Measurements from ENCODE around the gene CTDSPL. TPM values are rescaled to one million over a fixed set of nuclear protein-coding genes. Genes with fewer than 3 reads are reported as not detected.

The CTDSPL gene
- total and polyA plus RNA-seq, 2 of the 13 experiments (the other 11 are each of a cell fraction or from before 2014, with no cell fraction given): 26.1 to 142 TPM

DNA sequence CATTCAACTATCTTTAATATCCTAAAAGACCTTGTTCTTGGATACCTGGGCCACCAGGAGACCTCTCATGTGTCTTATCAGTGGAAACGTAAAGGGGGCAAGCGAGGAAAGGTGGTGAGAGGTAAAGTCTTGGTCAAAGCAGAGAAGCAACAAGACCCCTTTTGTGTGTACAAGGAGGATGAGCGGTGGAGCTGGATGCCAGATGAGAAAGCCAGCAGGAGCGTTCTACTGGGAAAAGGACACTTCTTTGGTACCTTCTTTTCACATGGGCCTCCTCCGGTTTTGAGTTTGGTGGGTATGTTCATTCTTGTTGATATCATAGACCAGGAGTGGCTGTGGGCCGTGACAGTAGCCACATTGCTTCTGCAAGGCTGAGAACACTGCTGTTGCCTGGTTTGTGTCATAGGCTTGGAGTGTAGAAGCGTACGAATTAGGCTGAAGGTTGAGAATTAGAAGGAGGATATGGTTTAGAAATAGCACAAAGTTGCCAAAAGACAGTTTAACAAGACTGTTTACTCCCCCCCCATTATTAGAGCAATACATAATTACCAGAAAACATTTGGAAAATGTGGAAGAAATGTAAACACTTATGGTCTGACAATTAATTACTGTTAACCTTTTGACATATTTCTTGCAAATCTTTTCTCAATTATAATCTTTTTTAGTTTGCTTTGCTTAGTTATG is 82.1 kb downstream of the CTDSPL start:
- intact Hi-C loops (cut with micrococcal nuclease; ENCODE audit: unreplicated experiment): no loop called here
- H3K27ac ChIP-seq (ENCODE audit: extremely low read length, insufficient read depth, low read length): no peak overlapping the region
- CTCF ChIA-PET (ENCODE audit: low intra/inter-chr PET ratio, low total read pairs): no interaction called here

More for the DNA sequence above, 82.1 kb downstream of the CTDSPL start:
- TF ChIP-seq RBAK (CRISPR knock-in tag; IDR thresholded peaks at IDR 0.05): no peak
- TF ChIP-seq SKI (IDR thresholded peaks at IDR 0.05; ENCODE audit: partially characterized antibody): no peak
- no peak for TF ChIP-seq YY1 (IDR thresholded peaks at IDR 0.05; ENCODE audit: insufficient read depth, insufficient replicate concordance, low read depth, low read length)
- TF ChIP-seq, protein P1, sequence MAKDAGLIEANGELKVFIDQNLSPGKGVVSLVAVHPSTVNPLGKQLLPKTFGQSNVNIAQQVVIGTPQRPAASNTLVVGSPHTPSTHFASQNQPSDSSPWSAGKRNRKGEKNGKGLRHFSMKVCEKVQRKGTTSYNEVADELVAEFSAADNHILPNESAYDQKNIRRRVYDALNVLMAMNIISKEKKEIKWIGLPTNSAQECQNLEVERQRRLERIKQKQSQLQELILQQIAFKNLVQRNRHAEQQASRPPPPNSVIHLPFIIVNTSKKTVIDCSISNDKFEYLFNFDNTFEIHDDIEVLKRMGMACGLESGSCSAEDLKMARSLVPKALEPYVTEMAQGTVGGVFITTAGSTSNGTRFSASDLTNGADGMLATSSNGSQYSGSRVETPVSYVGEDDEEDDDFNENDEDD (CRISPR knock-in tag; IDR thresholded peaks at IDR 0.05; ENCODE audit: borderline replicate concordance): no peak
- TF ChIP-seq, protein P2, sequence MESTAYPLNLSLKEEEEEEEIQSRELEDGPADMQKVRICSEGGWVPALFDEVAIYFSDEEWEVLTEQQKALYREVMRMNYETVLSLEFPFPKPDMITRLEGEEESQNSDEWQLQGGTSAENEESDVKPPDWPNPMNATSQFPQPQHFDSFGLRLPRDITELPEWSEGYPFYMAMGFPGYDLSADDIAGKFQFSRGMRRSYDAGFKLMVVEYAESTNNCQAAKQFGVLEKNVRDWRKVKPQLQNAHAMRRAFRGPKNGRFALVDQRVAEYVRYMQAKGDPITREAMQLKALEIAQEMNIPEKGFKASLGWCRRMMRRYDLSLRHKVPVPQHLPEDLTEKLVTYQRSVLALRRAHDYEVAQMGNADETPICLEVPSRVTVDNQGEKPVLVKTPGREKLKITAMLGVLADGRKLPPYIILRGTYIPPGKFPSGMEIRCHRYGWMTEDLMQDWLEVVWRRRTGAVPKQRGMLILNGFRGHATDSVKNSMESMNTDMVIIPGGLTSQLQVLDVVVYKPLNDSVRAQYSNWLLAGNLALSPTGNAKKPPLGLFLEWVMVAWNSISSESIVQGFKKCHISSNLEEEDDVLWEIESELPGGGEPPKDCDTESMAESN (CRISPR knock-in tag; conservative IDR thresholded peaks at IDR 0.05): no peak
- TF ChIP-seq SRSF9 (IDR thresholded peaks at IDR 0.05; ENCODE audit: borderline replicate concordance, insufficient read depth, low read depth, low read length, poor library complexity, severe bottlenecking): no peak
- Histone ChIP-seq H3K4me1 (ENCODE audit: insufficient read depth, low read length) (peaks cover 66% of the 10 kb centered on the region), H3K9ac (ENCODE audit: insufficient read depth, low read depth, low read length) (no peak overlapping the region), H3K79me2 (ENCODE audit: insufficient read depth, low read length) (peaks cover 52% of the 10 kb centered on the region), H3K4me3 (replicated peaks in 1 of 3; ENCODE audit: insufficient read depth in 1 of 3, low read depth in 2 of 3, low read length in 3 of 3) (no peak overlapping the region), H3K4me2 (ENCODE audit: low read depth, low read length) (no peak overlapping the region), H3K27me3 (ENCODE audit: control insufficient read depth in 1 of 2, insufficient read depth in 2 of 2, low read length in 2 of 2) (no peaks in the 10 kb centered on the region), H4K20me1 (ENCODE audit: insufficient read depth, low read length) (no peaks in the 10 kb centered on the region), H3K36me3 (replicated peaks in 1 of 2; ENCODE audit: control insufficient read depth in 1 of 2, insufficient read depth in 2 of 2, low read length in 2 of 2) (peaks cover 16 to 25% of the 10 kb centered on the region in 2 experiments; a peak in 4 of 5 replicates), H2AFZ (ENCODE audit: low read length) (no peak overlapping the region), H3K9me3 (ENCODE audit: low read length) (no peaks in the 10 kb centered on the region)
- POLR2A ChIA-PET: interaction anchor here (1.2 kb wide), 1 partner anchor 34 kb away, joined by 3 read pairs; no protein-coding TSS in a partner anchor
- FAIRE-seq (no peak), ATAC-seq (no peak), DNase-seq (ENCODE audit: low spot score) (no peak)
- WGBS (ENCODE audit: low lambda C conversion rate): 95% methylated on average over 8 of the region's 8 CpGs
- in situ Hi-C loops (cut with HindIII; ENCODE audit: extremely low pct_ligation_motif_present, low pct_unique_long_range_greater_than_20kb): no loop called here
- BruUV-seq (replicated peaks): no TSS peak

All from HepG2 (cell line).